GM21717 (cell line): ENCODE results near the gene SLC35B2.

ENCODE experiments used
- ATAC-seq: cut with Tn5 transposase; IDR thresholded peaks from one replicate; pipeline ENCODE4 v1.9.1; 2021; ENCODE audit warnings: mild to moderate bottlenecking, moderate library complexity; ENCODE audit not compliant: unreplicated experiment

The SLC35B2 gene

GRCh38 chr6:44257025-44257752 lies at the start of gene SLC35B2:
Gene SLC35B2 (minus strand): TSS chr6:44257528. CDS start chr6:44257410, 118 bp downstream.
- peak; percentile 37 for ATAC-seq

- no peak for ATAC-seq
These were observed 49.4 kb upstream of the SLC35B2 start for GRCh38 chr6:44306710-44307109.

- no peak for ATAC-seq
These were observed 47.9 kb upstream of the SLC35B2 start for GRCh38 chr6:44305200-44305725.

- ATAC-seq: no peak
These were observed 47.2 kb upstream of the SLC35B2 start for GRCh38 chr6:44304282-44305199.

- no peak for ATAC-seq
These were observed 46.5 kb upstream of the SLC35B2 start for GRCh38 chr6:44303842-44304241.

GRCh38 chr6:44302856-44303255 lies 45.5 kb upstream of the SLC35B2 start:
- no peak for ATAC-seq

- ATAC-seq: no peak
These were observed 44.6 kb upstream of the SLC35B2 start for GRCh38 chr6:44301782-44302564.

GRCh38 chr6:44301106-44301505 lies 43.8 kb upstream of the SLC35B2 start:
- ATAC-seq: no peak

GRCh38 chr6:44300292-44300823 lies 43.0 kb upstream of the SLC35B2 start:
- ATAC-seq: no peak

- ATAC-seq: no peak
These were observed 41.5 kb upstream of the SLC35B2 start for GRCh38 chr6:44298864-44299263.

GRCh38 chr6:44298055-44298803 lies 40.9 kb upstream of the SLC35B2 start:
- ATAC-seq: no peak

GRCh38 chr6:44297063-44298038 lies 40.0 kb upstream of the SLC35B2 start:
- no peak for ATAC-seq

- no peak for ATAC-seq
These were observed 37.8 kb upstream of the SLC35B2 start for GRCh38 chr6:44294832-44295791.

GRCh38 chr6:44292661-44293365 lies 35.5 kb upstream of the SLC35B2 start:
- ATAC-seq: no peak

- no peak for ATAC-seq
These were observed 34.5 kb upstream of the SLC35B2 start for GRCh38 chr6:44291841-44292240.

GRCh38 chr6:44289726-44290260 lies 32.5 kb upstream of the SLC35B2 start:
- ATAC-seq: no peak

- ATAC-seq: no peak
These were observed 29.4 kb upstream of the SLC35B2 start for GRCh38 chr6:44286747-44287146.
